ENCODE results near the gene SPTLC1. TPM values are rescaled to one million over a fixed set of nuclear protein-coding genes. Genes with fewer than 3 reads are reported as not detected.
A peak's percentile ranks its signal among the peaks of the same experiment; 100 is the strongest.
"Not testable (repeated sequence)": the region's sequence is repeated elsewhere in the genome, so short reads cannot be mapped to it uniquely, and the experiment has no call there.

The SPTLC1 gene
- total RNA-seq, 4 donors from 2014 or later: 53.6 to 94.6 (median 68.1) TPM

- Histone ChIP-seq H3K4me1 (peaks cover 0 to 22% (median 7%) of the 10 kb centered on the region in 4 donors), H3K4me3 (peak overlapping the region; percentile 15 to 50 (median 36)), H3K27ac (peak overlapping the region in 1 of 4 donors; percentile 25), H3K36me3 (no peaks in the 10 kb centered on the region), H3K9me3 (no peaks in the 10 kb centered on the region), H3K27me3 (peaks cover 0 to 8% of the 10 kb centered on the region in 2 donors)
- DNase-seq: no peak
- TF ChIP-seq POLR2A (IDR thresholded peaks at IDR 0.05) (no peak), CTCF (IDR thresholded peaks at IDR 0.05) (peak in 3 of 6 experiments; percentile 1 to 31 (median 27))
Measured at GRCh38 chr9:92141144-92142129, 26.2 kb upstream of the SPTLC1 start.

DNA sequence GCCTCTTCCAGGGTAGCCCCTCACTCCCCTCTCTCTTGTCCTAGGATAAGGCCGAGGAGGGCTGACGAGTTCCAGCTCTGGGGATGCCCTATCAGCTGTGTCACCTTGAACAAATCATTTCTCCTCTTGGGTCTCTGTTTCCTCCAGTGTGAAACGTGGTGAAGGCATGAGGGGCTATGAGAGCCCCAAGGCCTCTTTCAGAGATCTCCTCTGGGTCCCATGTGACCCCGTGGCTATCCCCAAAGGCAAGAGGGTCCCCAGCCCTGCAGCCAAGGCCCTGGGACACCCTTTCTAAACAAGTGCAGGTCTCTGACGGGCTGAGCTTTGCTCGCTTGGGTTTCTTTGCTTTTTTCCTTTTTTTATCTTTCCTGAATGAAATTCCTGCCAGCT is 25.5 kb upstream of the SPTLC1 start:
- no peak for TF ChIP-seq POLR2A (IDR thresholded peaks at IDR 0.05)
- no peak for TF ChIP-seq CTCF (IDR thresholded peaks at IDR 0.05)
- H3K36me3 ChIP-seq: no peaks in the 10 kb centered on the region
- no peaks in the 10 kb centered on the region for H3K9me3 ChIP-seq
- DNase-seq: no peak
- peaks cover 0 to 8% of the 10 kb centered on the region in 2 donors for H3K27me3 ChIP-seq
- H3K4me1 ChIP-seq: peaks cover 0 to 20% (median 7%) of the 10 kb centered on the region in 4 donors
- no peak overlapping the region for H3K27ac ChIP-seq
- H3K4me3 ChIP-seq: peak overlapping the region; percentile 15 to 50 (median 36)

DNA sequence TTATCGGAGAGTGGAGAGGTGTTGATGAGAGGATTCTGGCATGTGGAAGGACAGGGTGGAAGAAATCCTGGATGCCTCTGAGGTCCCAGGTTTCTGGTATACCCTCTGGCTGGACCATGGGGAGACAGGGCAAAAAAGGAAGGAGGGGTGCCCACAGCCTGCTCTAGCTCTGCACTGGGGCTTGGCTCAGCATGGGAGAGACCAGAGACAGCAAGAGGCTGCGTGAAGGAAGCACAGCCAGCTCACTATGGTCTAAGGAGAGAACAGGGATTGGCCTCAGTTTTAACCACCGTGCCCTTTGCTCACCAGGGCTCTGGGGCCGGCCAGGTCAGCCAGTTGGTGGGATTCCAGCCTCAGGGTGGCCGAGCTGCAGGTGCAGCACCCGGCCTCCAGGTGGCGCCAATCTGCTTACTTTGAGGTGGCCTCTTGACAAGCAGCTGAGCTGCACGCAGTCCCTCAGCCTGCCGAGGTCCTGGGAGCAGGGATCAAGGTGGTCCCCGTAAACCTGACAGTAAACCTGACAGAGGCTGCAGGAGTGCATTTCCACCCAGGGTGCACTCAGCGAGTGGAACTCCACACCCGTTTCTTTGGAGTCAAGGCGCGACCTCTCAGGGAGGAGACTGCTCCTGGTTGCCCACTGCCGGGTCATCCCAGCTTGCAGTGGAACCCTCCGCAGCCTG is 25.0 kb upstream of the SPTLC1 start:
- peak overlapping the region in 2 of 4 donors; percentile 41 to 50 for H3K4me3 ChIP-seq
- H3K9me3 ChIP-seq: no peaks in the 10 kb centered on the region
- H3K4me1 ChIP-seq: peaks cover 0 to 20% (median 7%) of the 10 kb centered on the region in 4 donors
- H3K27ac ChIP-seq: no peak overlapping the region
- peaks cover 0 to 8% of the 10 kb centered on the region in 2 donors for H3K27me3 ChIP-seq
- no peaks in the 10 kb centered on the region for H3K36me3 ChIP-seq
- peak; percentile 68 to 87 (median 81) for DNase-seq
- no peak for TF ChIP-seq POLR2A (IDR thresholded peaks at IDR 0.05)
- TF ChIP-seq CTCF (IDR thresholded peaks at IDR 0.05): peak; percentile 51 to 90 (median 78)

DNA sequence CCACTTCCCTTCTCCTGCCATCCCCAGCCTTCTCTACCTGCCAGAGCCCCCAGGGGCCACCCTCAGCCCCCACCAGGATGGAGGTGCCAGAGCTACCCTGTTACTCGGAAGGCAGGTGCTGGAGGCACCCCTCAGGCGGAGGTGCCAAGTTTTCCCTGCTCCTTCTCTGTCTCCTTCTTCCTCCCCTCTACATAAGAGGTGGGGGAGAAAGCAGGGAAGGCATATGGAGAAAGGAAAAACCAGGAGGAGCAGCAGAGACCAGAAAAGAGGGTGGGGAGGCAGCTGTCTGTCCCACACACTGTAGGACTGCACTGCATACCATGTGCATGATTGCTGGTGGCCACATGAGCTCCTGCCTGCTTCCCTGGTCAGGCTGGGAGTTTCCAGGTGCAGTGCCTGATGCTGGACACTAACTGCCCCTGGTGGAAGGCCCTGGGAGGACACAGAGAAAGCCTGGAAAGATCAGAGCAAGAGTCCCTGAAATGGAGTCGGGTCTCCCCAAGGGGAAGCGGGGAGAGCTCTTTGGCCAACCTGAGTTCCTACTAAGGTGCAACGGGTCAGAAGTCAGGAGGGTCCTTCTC is 23.8 kb upstream of the SPTLC1 start:
- TF ChIP-seq CTCF (IDR thresholded peaks at IDR 0.05): peak in 1 of 6 experiments; percentile 14
- H3K36me3 ChIP-seq, DNase-seq, H3K27ac ChIP-seq, H3K4me3 ChIP-seq, H3K27me3 ChIP-seq, H3K9me3 ChIP-seq: not testable (repeated sequence)
- peaks cover 0 to 24% (median 7%) of the 10 kb centered on the region in 4 donors for H3K4me1 ChIP-seq

GRCh38 chr9:92138157-92138959 is 23.1 kb upstream of the SPTLC1 start:
- H3K36me3 ChIP-seq: no peaks in the 10 kb centered on the region
- H3K27ac ChIP-seq: no peak overlapping the region
- H3K4me3 ChIP-seq: no peak overlapping the region
- peaks cover 0 to 8% of the 10 kb centered on the region in 2 donors for H3K27me3 ChIP-seq
- H3K4me1 ChIP-seq: peaks cover 0 to 26% (median 7%) of the 10 kb centered on the region in 4 donors
- peak; percentile 22 to 88 (median 58) for TF ChIP-seq CTCF (IDR thresholded peaks at IDR 0.05)
- no peak for TF ChIP-seq POLR2A (IDR thresholded peaks at IDR 0.05)
- DNase-seq: peak; percentile 57 to 82 (median 80)
- no peaks in the 10 kb centered on the region for H3K9me3 ChIP-seq

Data from Peyer's patch (tissue), 4 donors.